Dendritic cell treated with granulocyte-macrophage colony-stimulating factor and Interleukin-4, amounts not matched to agents 40 ng/mL and 50 ng/mL, for 4 days (primary cell): Measurements from ENCODE around the gene ASIC4.
A peak's percentile ranks its signal among the peaks of the same experiment; 100 is the strongest.

Experiments used
- H3K27ac Mint-ChIP-seq: one replicate; pipeline ENCODE4 v1.8.0; 2022; ENCODE audit warnings: mild to moderate bottlenecking, mixed read lengths
- H3K27me3 Mint-ChIP-seq: one replicate; pipeline ENCODE4 v1.8.0; 2022; ENCODE audit warnings: mild to moderate bottlenecking, mixed read lengths
- H3K36me3 Mint-ChIP-seq: one replicate; pipeline ENCODE4 v1.8.0; 2022; ENCODE audit warnings: low read depth, mixed read lengths
- H3K4me1 Mint-ChIP-seq: one replicate; pipeline ENCODE4 v1.8.0; 2022; ENCODE audit warnings: low read depth, mixed read lengths
- H3K4me3 Mint-ChIP-seq: one replicate; pipeline ENCODE4 v1.8.0; 2022; ENCODE audit warnings: mild to moderate bottlenecking, moderate library complexity, mixed read lengths
- H3K9me3 Mint-ChIP-seq: one replicate; pipeline ENCODE4 v1.8.0; 2022; ENCODE audit warnings: mixed read lengths
- intact Hi-C: fragments of 100-400 bp; cut with micrococcal nuclease; formaldehyde crosslinking; loops from one replicate; pipeline ENCODE4 v1.15.0; 2022

Gene ASIC4

GRCh38 chr2:219570194-219570923, 56.1 kb downstream of the ASIC4 start:
- Mint-ChIP-seq H3K36me3 (no peaks in the 10 kb centered on the region), H3K27me3 (peaks cover 58% of the 10 kb centered on the region), H3K9me3 (no peaks in the 10 kb centered on the region), H3K4me3 (peak overlapping the region; percentile 52), H3K4me1 (peaks cover 4% of the 10 kb centered on the region), H3K27ac (no peak overlapping the region)
- intact Hi-C loops, result no loop called here

GRCh38 chr2:219570924-219571310, 56.6 kb downstream of the ASIC4 start:
- Mint-ChIP-seq H3K36me3 (no peaks in the 10 kb centered on the region), H3K27me3 (peaks cover 62% of the 10 kb centered on the region), H3K27ac (no peak overlapping the region), H3K4me1 (peaks cover 4% of the 10 kb centered on the region), H3K9me3 (no peaks in the 10 kb centered on the region), H3K4me3 (peak overlapping the region; percentile 35)
- intact Hi-C loops, result no loop called here

- Mint-ChIP-seq H3K36me3 (no peaks in the 10 kb centered on the region), H3K27me3 (peaks cover 69% of the 10 kb centered on the region), H3K4me1 (peaks cover 4% of the 10 kb centered on the region), H3K4me3 (peak within 1 kb of the TSS; percentile 52), H3K27ac (no peak within 1 kb of the TSS), H3K9me3 (no peaks in the 10 kb centered on the region)
- intact Hi-C loops, result no loop called here
These were observed 57.3 kb downstream of the ASIC4 start, which contains the start of gene OBSL1 for GRCh38 chr2:219571311-219572236. Gene OBSL1 (minus strand): TSS chr2:219571539. CDS start chr2:219571232, 307 bp downstream.

- Mint-ChIP-seq H3K27ac (no peak within 1 kb of the TSS), H3K36me3 (no peaks in the 10 kb centered on the region), H3K9me3 (no peaks in the 10 kb centered on the region), H3K4me3 (no peak within 1 kb of the TSS), H3K27me3 (peaks cover 76% of the 10 kb centered on the region), H3K4me1 (peaks cover 4% of the 10 kb centered on the region)
- intact Hi-C loops, result no loop called here
These were observed 58.1 kb downstream of the ASIC4 start, which contains the start of gene INHA for GRCh38 chr2:219572237-219573001. Gene INHA (plus strand): TSS chr2:219572310. CDS start chr2:219572375, 65 bp downstream.

GRCh38 chr2:219573166-219573565, 58.9 kb downstream of the ASIC4 start:
- H3K36me3 Mint-ChIP-seq, result no peaks in the 10 kb centered on the region
- peaks cover 4% of the 10 kb centered on the region for H3K4me1 Mint-ChIP-seq
- H3K4me3 Mint-ChIP-seq, result no peak overlapping the region
- peaks cover 72% of the 10 kb centered on the region for H3K27me3 Mint-ChIP-seq
- H3K27ac Mint-ChIP-seq, result no peak overlapping the region
- intact Hi-C loops, result no loop called here
- no peaks in the 10 kb centered on the region for H3K9me3 Mint-ChIP-seq

- Mint-ChIP-seq H3K4me3 (no peak overlapping the region), H3K4me1 (peaks cover 16% of the 10 kb centered on the region), H3K36me3 (no peaks in the 10 kb centered on the region), H3K27ac (no peak overlapping the region), H3K9me3 (no peaks in the 10 kb centered on the region), H3K27me3 (peaks cover 59% of the 10 kb centered on the region)
- intact Hi-C loops, result no loop called here
These were observed 60.4 kb downstream of the ASIC4 start for GRCh38 chr2:219574484-219575311.

- Mint-ChIP-seq H3K9me3 (no peaks in the 10 kb centered on the region), H3K4me1 (peaks cover 11% of the 10 kb centered on the region), H3K27ac (no peak overlapping the region), H3K27me3 (peaks cover 52% of the 10 kb centered on the region), H3K4me3 (no peak overlapping the region), H3K36me3 (no peaks in the 10 kb centered on the region)
- intact Hi-C loops, result no loop called here
These were observed 61.6 kb downstream of the ASIC4 start for GRCh38 chr2:219575566-219576504.

GRCh38 chr2:219576505-219577388, 62.5 kb downstream of the ASIC4 start:
- Mint-ChIP-seq H3K9me3 (no peaks in the 10 kb centered on the region), H3K36me3 (no peaks in the 10 kb centered on the region), H3K27ac (no peak overlapping the region), H3K27me3 (peaks cover 46% of the 10 kb centered on the region), H3K4me3 (no peak overlapping the region), H3K4me1 (peaks cover 11% of the 10 kb centered on the region)
- intact Hi-C loops, result no loop called here

- Mint-ChIP-seq H3K4me1 (peaks cover 11% of the 10 kb centered on the region), H3K4me3 (no peak overlapping the region), H3K27ac (no peak overlapping the region), H3K9me3 (no peaks in the 10 kb centered on the region), H3K27me3 (peaks cover 23% of the 10 kb centered on the region), H3K36me3 (no peaks in the 10 kb centered on the region)
- intact Hi-C loops, result no loop called here
These were observed 64.7 kb downstream of the ASIC4 start for GRCh38 chr2:219578811-219579613.

GRCh38 chr2:219581346-219581745, 67.1 kb downstream of the ASIC4 start:
- no peaks in the 10 kb centered on the region for H3K36me3 Mint-ChIP-seq
- H3K9me3 Mint-ChIP-seq, result no peaks in the 10 kb centered on the region
- H3K27me3 Mint-ChIP-seq, result peaks cover 11% of the 10 kb centered on the region
- intact Hi-C loops, result no loop called here
- H3K27ac Mint-ChIP-seq, result no peak overlapping the region
- H3K4me3 Mint-ChIP-seq, result no peak overlapping the region
- H3K4me1 Mint-ChIP-seq, result peaks cover 11% of the 10 kb centered on the region
